Calu3 (cell line): ENCODE measurements around the gene TTC34. TPM values are rescaled to one million over a fixed set of nuclear protein-coding genes. Genes with fewer than 3 reads are reported as not detected.

Experiments used
- BruUV-seq: library from RNA; stranded (reverse); fragments of 400-500 nt; replicated peaks from 2 replicates; lab custom pipeline; 2021; lab: Mats Ljungman, UMichigan
- CTCF ChIA-PET: fragments of 300-600 bp; sonication (Branson Sonifier 250); formaldehyde crosslinking; loops from one replicate; lab custom pipeline; 2022; ENCODE audit warnings: antibody characterized with exemption; lab: Charles Lee
- DNase-seq: peaks from one replicate; pipeline ENCODE4 v3.0.0; 2022
- H3K27ac Mint-ChIP-seq: one replicate; pipeline ENCODE4 v1.8.0; 2022; ENCODE audit warnings: mixed read lengths; ENCODE audit not compliant: unreplicated experiment
- H3K27me3 Mint-ChIP-seq: one replicate; pipeline ENCODE4 v1.8.0; 2022; ENCODE audit warnings: mixed read lengths; ENCODE audit not compliant: unreplicated experiment
- H3K36me3 Mint-ChIP-seq: one replicate; pipeline ENCODE4 v1.8.0; 2022; ENCODE audit warnings: mild to moderate bottlenecking, moderate library complexity, mixed read lengths; ENCODE audit not compliant: insufficient read depth, unreplicated experiment
- H3K4me1 Mint-ChIP-seq: one replicate; pipeline ENCODE4 v1.8.0; 2022; ENCODE audit warnings: mild to moderate bottlenecking, low read depth, mixed read lengths; ENCODE audit not compliant: unreplicated experiment
- H3K4me3 Mint-ChIP-seq: one replicate; pipeline ENCODE4 v1.8.0; 2022; ENCODE audit warnings: mild to moderate bottlenecking, low read depth, moderate library complexity, mixed read lengths; ENCODE audit not compliant: unreplicated experiment
- H3K9me3 Mint-ChIP-seq: one replicate; pipeline ENCODE4 v1.8.0; 2022; ENCODE audit warnings: low read depth, mixed read lengths; ENCODE audit not compliant: unreplicated experiment
- CTCF ChIP-seq: fragments of 200-600 bp; IDR thresholded peaks from one replicate; pipeline ENCODE4 v1.8.0; 2022; ENCODE audit warnings: antibody characterized with exemption; ENCODE audit not compliant: unreplicated experiment
- intact Hi-C: fragments of 100-400 bp; cut with micrococcal nuclease; formaldehyde crosslinking; loops from one replicate; pipeline ENCODE4 v1.10.0; 2022; ENCODE audit not compliant: unreplicated experiment
- total RNA-seq: library from RNA; stranded (reverse); gene quantifications from 2 replicates; pipeline ENCODE4 v1.2.3, GENCODE V29; 2022

The TTC34 gene
- total RNA-seq, 1 experiment from 2014 or later, result 1.3 TPM

DNA sequence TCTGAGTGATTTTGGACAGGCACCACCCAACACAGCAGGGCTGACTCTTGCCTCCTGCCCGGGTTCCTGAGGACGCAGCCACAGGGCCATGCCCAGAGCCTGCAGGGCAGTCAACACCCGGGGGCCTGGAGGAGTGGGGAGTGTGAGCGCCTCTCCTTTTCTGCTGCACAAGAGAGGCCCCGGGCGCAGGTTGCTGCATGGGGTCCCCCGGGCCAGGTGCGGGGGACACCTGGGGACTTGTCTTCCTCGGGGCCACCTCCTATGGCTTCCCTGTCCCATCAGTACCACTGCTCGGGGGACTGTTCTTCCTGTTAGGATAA lies 6.9 kb upstream of the TTC34 start:
- Mint-ChIP-seq H3K27me3 (peaks cover 32% of the 10 kb centered on the region), H3K27ac (no peak overlapping the region), H3K36me3 (no peaks in the 10 kb centered on the region), H3K4me1 (no peaks in the 10 kb centered on the region), H3K4me3 (no peak overlapping the region), H3K9me3 (no peaks in the 10 kb centered on the region)
- CTCF ChIA-PET, result no interaction called here
- intact Hi-C loops, result no loop called here
- TF ChIP-seq CTCF, result no peak
- BruUV-seq, result no TSS peak
- no peak for DNase-seq

DNA sequence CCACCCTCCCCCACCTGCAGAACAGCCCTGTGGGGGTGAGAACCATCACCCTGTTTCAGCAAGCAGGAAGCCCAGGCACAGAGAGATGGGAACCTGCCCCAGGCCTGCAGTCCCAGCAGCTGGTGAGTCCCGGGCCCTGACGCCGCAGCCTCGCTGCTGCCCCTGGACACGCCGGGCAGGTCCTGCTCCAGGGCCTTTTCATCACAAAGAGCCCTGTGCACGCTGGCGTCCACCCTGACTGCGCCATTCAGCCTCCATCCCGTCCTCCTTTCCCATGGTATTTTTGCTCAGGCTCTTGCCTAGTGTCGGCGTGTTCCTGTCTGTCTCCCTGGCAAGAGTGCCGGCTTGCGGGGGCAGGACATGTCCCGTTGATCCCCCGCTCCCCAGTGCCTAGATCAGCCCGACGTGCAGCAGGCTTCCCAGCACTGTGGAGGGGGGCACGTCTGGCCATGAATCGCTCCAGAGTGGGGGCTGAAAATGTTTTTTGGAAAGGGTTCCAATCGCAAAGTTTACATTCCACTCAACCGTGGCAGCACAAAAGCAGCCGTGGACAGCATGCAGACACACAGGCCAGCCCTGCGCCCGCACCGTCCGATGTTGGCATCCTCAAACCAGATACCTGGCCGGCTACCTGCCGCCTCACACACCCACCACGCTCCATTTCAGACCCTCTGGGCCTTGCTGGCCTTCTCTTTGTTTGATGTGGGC lies 6.3 kb upstream of the TTC34 start:
- no peak for TF ChIP-seq CTCF
- intact Hi-C loops, result no loop called here
- BruUV-seq, result no TSS peak
- Mint-ChIP-seq H3K36me3 (no peaks in the 10 kb centered on the region), H3K9me3 (no peaks in the 10 kb centered on the region), H3K27ac (no peak overlapping the region), H3K4me1 (no peaks in the 10 kb centered on the region), H3K27me3 (peaks cover 32% of the 10 kb centered on the region), H3K4me3 (no peak overlapping the region)
- CTCF ChIA-PET, result no interaction called here
- DNase-seq, result no peak

DNA sequence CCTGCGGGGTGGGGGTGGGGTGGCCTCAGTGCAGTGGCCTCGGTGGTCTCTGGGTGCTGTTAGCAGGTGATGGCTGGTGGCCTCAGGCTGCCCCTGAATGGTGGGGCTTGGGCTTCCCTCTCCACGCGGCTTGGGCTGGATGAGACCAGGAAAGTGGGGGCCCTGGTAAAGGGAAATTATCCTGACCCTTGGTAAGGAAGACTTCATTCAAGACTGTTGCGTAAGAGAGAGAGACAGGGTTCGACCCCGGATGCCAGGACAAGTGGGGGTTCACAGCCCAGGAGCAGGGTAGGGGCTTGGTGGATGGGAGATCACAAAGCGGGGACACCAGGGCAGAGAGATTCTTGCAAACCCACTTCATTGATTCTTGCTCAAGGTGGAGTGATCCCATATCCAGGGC lies 5.5 kb upstream of the TTC34 start:
- no peak for TF ChIP-seq CTCF
- Mint-ChIP-seq H3K4me1 (no peaks in the 10 kb centered on the region), H3K27ac (no peak overlapping the region), H3K36me3 (no peaks in the 10 kb centered on the region), H3K27me3 (peaks cover 32% of the 10 kb centered on the region), H3K4me3 (no peak overlapping the region), H3K9me3 (no peaks in the 10 kb centered on the region)
- no peak for DNase-seq
- BruUV-seq, result no TSS peak
- intact Hi-C loops, result no loop called here
- CTCF ChIA-PET, result no interaction called here

DNA sequence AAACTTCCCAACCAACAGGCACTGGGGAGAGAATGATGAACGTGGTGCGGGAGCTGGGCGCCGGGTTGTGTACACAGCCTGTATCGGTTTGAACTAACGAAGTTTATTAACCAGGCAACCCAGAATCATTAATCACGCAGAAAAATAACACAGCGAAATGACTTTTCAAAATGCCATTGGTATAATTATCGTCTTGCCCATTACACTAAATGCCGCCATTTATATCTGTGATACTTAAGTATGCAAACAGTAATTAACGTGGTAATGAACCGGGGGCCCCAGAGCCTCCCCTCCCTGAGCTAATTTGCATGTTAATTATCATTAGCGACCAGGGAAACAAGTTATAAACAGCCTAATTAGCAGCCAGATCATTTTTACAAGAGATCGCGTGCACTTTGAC lies 5.1 kb upstream of the TTC34 start:
- no peak for TF ChIP-seq CTCF
- Mint-ChIP-seq H3K9me3 (no peaks in the 10 kb centered on the region), H3K27me3 (peaks cover 32% of the 10 kb centered on the region), H3K36me3 (no peaks in the 10 kb centered on the region), H3K4me1 (no peaks in the 10 kb centered on the region), H3K27ac (no peak overlapping the region), H3K4me3 (no peak overlapping the region)
- DNase-seq, result no peak
- CTCF ChIA-PET, result no interaction called here
- intact Hi-C loops, result no loop called here
- BruUV-seq, result no TSS peak
